Subcutaneous abdominal adipose tissue (tissue), 5 donors: ENCODE measurements around the gene FHOD3.

Source experiments
- H3K27ac ChIP-seq: one replicate; pipeline ENCODE4 v1.7.0; 2013; ENCODE audit warnings: low read depth, mild to moderate bottlenecking, inconsistent platforms, low read length, moderate library complexity
- H3K27me3 ChIP-seq, 5 donors: one replicate each; pipeline ENCODE4 v1.7.0; 2013; ENCODE audit warnings: low read length in 5 of 5, inconsistent platforms in 1 of 5; ENCODE audit not compliant: control insufficient read depth in 5 of 5, insufficient read depth in 4 of 5
- H3K36me3 ChIP-seq, 5 donors: one replicate each; pipeline ENCODE4 v1.7.0; 2013; ENCODE audit warnings: low read length in 5 of 5; ENCODE audit not compliant: control insufficient read depth in 5 of 5, insufficient read depth in 5 of 5
- H3K4me1 ChIP-seq, 5 donors: one replicate each; pipeline ENCODE4 v1.7.0; 2013; ENCODE audit warnings: low read length in 5 of 5, mild to moderate bottlenecking in 3 of 5, moderate library complexity in 1 of 5; ENCODE audit not compliant: control insufficient read depth in 5 of 5, insufficient read depth in 5 of 5
- H3K4me3 ChIP-seq, 5 donors: one replicate each; pipeline ENCODE4 v1.7.0; 2013; ENCODE audit warnings: low read length in 5 of 5, low read depth in 1 of 5
- H3K9ac ChIP-seq, 5 donors: one replicate each; pipeline ENCODE4 v1.7.0; 2013; ENCODE audit warnings: low read length in 5 of 5, mild to moderate bottlenecking in 4 of 5, moderate library complexity in 3 of 5
- H3K9me3 ChIP-seq, 5 donors: one replicate each; pipeline ENCODE4 v1.7.0; 2013; ENCODE audit warnings: low read length in 5 of 5; ENCODE audit not compliant: control insufficient read depth in 5 of 5
- donor health status: healthy.
- donor health status: healthy.
- donor health status: healthy.
- donor health status: healthy.
- donor health status: healthy.

FHOD3 gene

GRCh38 chr18:36314754-36315153 is 17.2 kb downstream of the FHOD3 start:
- no peaks in the 10 kb centered on the region for H3K36me3 ChIP-seq
- H3K27ac ChIP-seq: no peak overlapping the region
- H3K4me1 ChIP-seq: no peaks in the 10 kb centered on the region
- no peak overlapping the region for H3K4me3 ChIP-seq
- H3K9me3 ChIP-seq: peaks cover 0 to 5% (median 0%) of the 10 kb centered on the region in 5 donors
- no peak overlapping the region for H3K9ac ChIP-seq
- peaks cover 0 to under 1% (median 0%) of the 10 kb centered on the region in 5 donors for H3K27me3 ChIP-seq

- H3K27me3 ChIP-seq: no peaks in the 10 kb centered on the region
- H3K27ac ChIP-seq: no peak overlapping the region
- H3K36me3 ChIP-seq: no peaks in the 10 kb centered on the region
- peaks cover 0 to 5% (median 0%) of the 10 kb centered on the region in 5 donors for H3K9me3 ChIP-seq
- H3K9ac ChIP-seq: no peak overlapping the region
- no peak overlapping the region for H3K4me3 ChIP-seq
- no peaks in the 10 kb centered on the region for H3K4me1 ChIP-seq
These were observed 18.2 kb downstream of the FHOD3 start for GRCh38 chr18:36315736-36316135.

GRCh38 chr18:36316246-36316645 is 18.7 kb downstream of the FHOD3 start:
- no peaks in the 10 kb centered on the region for H3K4me1 ChIP-seq
- H3K9ac ChIP-seq: no peak overlapping the region
- no peak overlapping the region for H3K4me3 ChIP-seq
- H3K9me3 ChIP-seq: peaks cover 0 to 5% (median 0%) of the 10 kb centered on the region in 5 donors
- H3K27me3 ChIP-seq: no peaks in the 10 kb centered on the region
- H3K36me3 ChIP-seq: no peaks in the 10 kb centered on the region
- no peak overlapping the region for H3K27ac ChIP-seq

GRCh38 chr18:36321658-36322407 is 24.3 kb downstream of the FHOD3 start:
- H3K27me3 ChIP-seq: peaks cover 0 to 5% (median 0%) of the 10 kb centered on the region in 5 donors
- H3K36me3 ChIP-seq: no peaks in the 10 kb centered on the region
- no peak overlapping the region for H3K27ac ChIP-seq
- H3K9ac ChIP-seq: no peak overlapping the region
- H3K4me3 ChIP-seq: no peak overlapping the region
- H3K4me1 ChIP-seq: no peaks in the 10 kb centered on the region
- H3K9me3 ChIP-seq: peaks cover 0 to 5% (median 0%) of the 10 kb centered on the region in 5 donors

- H3K9me3 ChIP-seq: peaks cover 0 to 5% (median 0%) of the 10 kb centered on the region in 5 donors
- no peak overlapping the region for H3K9ac ChIP-seq
- no peaks in the 10 kb centered on the region for H3K36me3 ChIP-seq
- no peak overlapping the region for H3K4me3 ChIP-seq
- no peak overlapping the region for H3K27ac ChIP-seq
- H3K27me3 ChIP-seq: peaks cover 0 to 5% (median 0%) of the 10 kb centered on the region in 5 donors
- no peaks in the 10 kb centered on the region for H3K4me1 ChIP-seq
These were observed 24.9 kb downstream of the FHOD3 start for GRCh38 chr18:36322408-36322728.

- peaks cover 0 to 5% (median 0%) of the 10 kb centered on the region in 5 donors for H3K9me3 ChIP-seq
- no peak overlapping the region for H3K4me3 ChIP-seq
- no peaks in the 10 kb centered on the region for H3K4me1 ChIP-seq
These were observed 25.2 kb downstream of the FHOD3 start for GRCh38 chr18:36322734-36323133.

GRCh38 chr18:36323421-36323820 is 25.9 kb downstream of the FHOD3 start:
- Histone ChIP-seq H3K36me3 (no peaks in the 10 kb centered on the region), H3K27ac (no peak overlapping the region), H3K9ac (no peak overlapping the region), H3K4me3 (no peak overlapping the region), H3K27me3 (peaks cover 0 to 5% (median 0%) of the 10 kb centered on the region in 5 donors), H3K4me1 (no peaks in the 10 kb centered on the region), H3K9me3 (peaks cover 0 to 4% (median 0%) of the 10 kb centered on the region in 5 donors)

More at GRCh38 chr18:36322734-36323133, 25.2 kb downstream of the FHOD3 start:
- Histone ChIP-seq H3K27ac (no peak overlapping the region), H3K36me3 (no peaks in the 10 kb centered on the region), H3K27me3 (peaks cover 0 to 5% (median 0%) of the 10 kb centered on the region in 5 donors), H3K9ac (no peak overlapping the region)

- peaks cover 0 to 5% (median 2%) of the 10 kb centered on the region in 5 donors for H3K27me3 ChIP-seq
- H3K4me1 ChIP-seq: no peaks in the 10 kb centered on the region
- no peak overlapping the region for H3K4me3 ChIP-seq
These were observed 28.3 kb downstream of the FHOD3 start for GRCh38 chr18:36325846-36326245.

GRCh38 chr18:36326771-36327170 is 29.3 kb downstream of the FHOD3 start:
- H3K9me3 ChIP-seq: no peaks in the 10 kb centered on the region
- H3K27me3 ChIP-seq: peaks cover 0 to 5% (median 2%) of the 10 kb centered on the region in 5 donors
- no peak overlapping the region for H3K9ac ChIP-seq
- no peaks in the 10 kb centered on the region for H3K4me1 ChIP-seq
- H3K36me3 ChIP-seq: no peaks in the 10 kb centered on the region
- no peak overlapping the region for H3K27ac ChIP-seq
- H3K4me3 ChIP-seq: no peak overlapping the region

More at GRCh38 chr18:36325846-36326245, 28.3 kb downstream of the FHOD3 start:
- Histone ChIP-seq H3K27ac (no peak overlapping the region), H3K36me3 (no peaks in the 10 kb centered on the region), H3K9ac (no peak overlapping the region), H3K9me3 (no peaks in the 10 kb centered on the region)

- no peaks in the 10 kb centered on the region for H3K36me3 ChIP-seq
- H3K9ac ChIP-seq: no peak overlapping the region
- no peaks in the 10 kb centered on the region for H3K9me3 ChIP-seq
- peaks cover 0 to 3% (median 2%) of the 10 kb centered on the region in 5 donors for H3K27me3 ChIP-seq
- no peak overlapping the region for H3K27ac ChIP-seq
- no peak overlapping the region for H3K4me3 ChIP-seq
- no peaks in the 10 kb centered on the region for H3K4me1 ChIP-seq
These were observed 30.1 kb downstream of the FHOD3 start for GRCh38 chr18:36327352-36328316.
